HEK293T (cell line): ENCODE measurements around the gene MET.

Source experiments
- CTCF ChIA-PET: fragments of 350-600 bp; formaldehyde crosslinking; extraction: SDS; loops from one replicate; lab custom pipeline; 2021; ENCODE audit warnings: antibody characterized with exemption, inconsistent platforms; lab: Yijun Ruan, JAX
- POLR2A ChIA-PET: fragments of 350-600 bp; formaldehyde crosslinking; extraction: SDS; loops from one replicate; lab custom pipeline; 2020; ENCODE audit warnings: antibody characterized with exemption, inconsistent platforms; lab: Yijun Ruan, JAX
- DNase-seq: peaks from one replicate; pipeline ENCODE4 v3.0.0; 2012; ENCODE audit warnings: mixed read lengths; ENCODE audit errors: extremely low spot score
- ARNT ChIP-seq: fragments of 450-650 bp; IDR thresholded peaks from 2 replicates; pipeline ENCODE4 v1.6.1; 2017; ENCODE audit warnings: mild to moderate bottlenecking
- BHLHE40 ChIP-seq: fragments of 450-650 bp; IDR thresholded peaks from 2 replicates; pipeline ENCODE4 v1.6.1; 2016; ENCODE audit warnings: mild to moderate bottlenecking, moderate library complexity, borderline replicate concordance
- CTBP1 ChIP-seq: fragments of 450-650 bp; IDR thresholded peaks from 2 replicates; pipeline ENCODE4 v1.6.1; 2016; ENCODE audit warnings: borderline replicate concordance
- ELF4 ChIP-seq: fragments of 450-650 bp; IDR thresholded peaks from 2 replicates; pipeline ENCODE4 v1.6.1; 2017; ENCODE audit warnings: antibody characterized with exemption
- FOXA1 ChIP-seq: fragments of 450-650 bp; IDR thresholded peaks from 2 replicates; pipeline ENCODE4 v1.6.1; 2016; ENCODE audit warnings: mild to moderate bottlenecking
- FOXK2 ChIP-seq: fragments of 450-650 bp; IDR thresholded peaks from 2 replicates; pipeline ENCODE4 v1.6.1; 2016; ENCODE audit warnings: mild to moderate bottlenecking
- FOXM1 ChIP-seq: fragments of 450-650 bp; IDR thresholded peaks from 2 replicates; pipeline ENCODE4 v1.6.1; 2017; ENCODE audit warnings: mild to moderate bottlenecking, borderline replicate concordance
- HDGF ChIP-seq: fragments of 450-650 bp; IDR thresholded peaks from 2 replicates; pipeline ENCODE4 v1.6.1; 2017; ENCODE audit warnings: antibody characterized with exemption, borderline replicate concordance
- L3MBTL2 ChIP-seq: fragments of 450-650 bp; conservative IDR thresholded peaks from 2 replicates; pipeline ENCODE4 v1.6.1; 2016; ENCODE audit warnings: mild to moderate bottlenecking
- LEF1 ChIP-seq: fragments of 450-650 bp; IDR thresholded peaks from 2 replicates; pipeline ENCODE4 v1.6.1; 2017; ENCODE audit warnings: mild to moderate bottlenecking, borderline replicate concordance
- NFRKB ChIP-seq: fragments of 450-650 bp; IDR thresholded peaks from 2 replicates; pipeline ENCODE4 v1.6.1; 2016; ENCODE audit warnings: mild to moderate bottlenecking, moderate library complexity
- PKNOX1 ChIP-seq: fragments of 450-650 bp; IDR thresholded peaks from 2 replicates; pipeline ENCODE4 v1.6.1; 2016
- SP1 ChIP-seq: fragments of 450-650 bp; IDR thresholded peaks from 2 replicates; pipeline ENCODE4 v1.6.1; 2017
- SUZ12 ChIP-seq: fragments of 450-650 bp; IDR thresholded peaks from 2 replicates; pipeline ENCODE4 v1.6.1; 2016; ENCODE audit warnings: mild to moderate bottlenecking
- TARDBP ChIP-seq: fragments of 450-650 bp; IDR thresholded peaks from 2 replicates; pipeline ENCODE4 v1.6.1; 2016
- ZNF384 ChIP-seq: fragments of 450-650 bp; IDR thresholded peaks from 2 replicates; pipeline ENCODE4 v1.6.1; 2016

The MET gene

GRCh38 chr7:116730097-116731022 lies 58.4 kb downstream of the MET start:
- ChIA-PET POLR2A (no interaction called here), CTCF (no interaction called here)
- TF ChIP-seq LEF1: no peak
- TF ChIP-seq TARDBP: no peak
- TF ChIP-seq SUZ12: no peak
- TF ChIP-seq BHLHE40: no peak
- TF ChIP-seq ZNF384: no peak
- TF ChIP-seq ARNT: no peak
- no peak for TF ChIP-seq FOXA1
- TF ChIP-seq SP1: no peak
- no peak for TF ChIP-seq FOXM1
- DNase-seq: no peak

- CTCF ChIA-PET: no interaction called here
- no peak for TF ChIP-seq SUZ12
- TF ChIP-seq SP1: no peak
- no peak for TF ChIP-seq TARDBP
- no peak for TF ChIP-seq FOXK2
- TF ChIP-seq LEF1: no peak
- no peak for TF ChIP-seq CTBP1
- no peak for TF ChIP-seq NFRKB
- TF ChIP-seq BHLHE40: no peak
- no peak for TF ChIP-seq ZNF384
- POLR2A ChIA-PET: no interaction called here
- no peak for DNase-seq
Observed at GRCh38 chr7:116731023-116731395, 59.0 kb downstream of the MET start.

GRCh38 chr7:116731445-116732335 lies 59.7 kb downstream of the MET start:
- DNase-seq: no peak
- ChIA-PET POLR2A (no interaction called here), CTCF (interaction anchor here (0.7 kb wide), 1 partner anchor 61 kb away, joined by 3 read pairs; no protein-coding TSS in a partner anchor)
- TF ChIP-seq FOXA1: no peak
- TF ChIP-seq BHLHE40: no peak
- TF ChIP-seq HDGF: no peak
- TF ChIP-seq ARNT: no peak
- no peak for TF ChIP-seq ELF4
- TF ChIP-seq SP1: no peak
- no peak for TF ChIP-seq TARDBP
- TF ChIP-seq FOXK2: no peak
- no peak for TF ChIP-seq NFRKB
- no peak for TF ChIP-seq SUZ12
- no peak for TF ChIP-seq FOXM1
- no peak for TF ChIP-seq LEF1
- TF ChIP-seq ZNF384: no peak
- no peak for TF ChIP-seq PKNOX1
- TF ChIP-seq L3MBTL2: no peak
- TF ChIP-seq CTBP1: no peak

- TF ChIP-seq LEF1: no peak
- no peak for TF ChIP-seq ARNT
- TF ChIP-seq SP1: no peak
- TF ChIP-seq FOXA1: no peak
- TF ChIP-seq PKNOX1: no peak
- no peak for TF ChIP-seq CTBP1
- no peak for TF ChIP-seq ELF4
- TF ChIP-seq ZNF384: no peak
- no peak for TF ChIP-seq BHLHE40
- TF ChIP-seq FOXM1: no peak
- TF ChIP-seq SUZ12: no peak
- no peak for TF ChIP-seq TARDBP
- TF ChIP-seq HDGF: no peak
- TF ChIP-seq FOXK2: no peak
- TF ChIP-seq L3MBTL2: no peak
- no peak for TF ChIP-seq NFRKB
Observed at GRCh38 chr7:116732788-116733694, 61.0 kb downstream of the MET start.

GRCh38 chr7:116733924-116734580 lies 62.1 kb downstream of the MET start:
- ChIA-PET CTCF (no interaction called here), POLR2A (no interaction called here)
- TF ChIP-seq FOXA1 (no peak), L3MBTL2 (no peak), ZNF384 (no peak), ARNT (no peak), TARDBP (no peak), FOXK2 (no peak), HDGF (no peak), CTBP1 (no peak), ELF4 (no peak), PKNOX1 (no peak), NFRKB (no peak)
- no peak for DNase-seq

More at GRCh38 chr7:116732788-116733694, 61.0 kb downstream of the MET start:
- DNase-seq: no peak
- POLR2A ChIA-PET: no interaction called here
- CTCF ChIA-PET: no interaction called here
